GM21576 (cell line): Measurements from ENCODE around the gene CCP110.

ENCODE experiments used
- ATAC-seq: cut with Tn5 transposase; IDR thresholded peaks from one replicate; pipeline ENCODE4 v1.9.1; 2021; ENCODE audit warnings: mild to moderate bottlenecking, moderate library complexity; ENCODE audit not compliant: unreplicated experiment

Gene CCP110, protein sequence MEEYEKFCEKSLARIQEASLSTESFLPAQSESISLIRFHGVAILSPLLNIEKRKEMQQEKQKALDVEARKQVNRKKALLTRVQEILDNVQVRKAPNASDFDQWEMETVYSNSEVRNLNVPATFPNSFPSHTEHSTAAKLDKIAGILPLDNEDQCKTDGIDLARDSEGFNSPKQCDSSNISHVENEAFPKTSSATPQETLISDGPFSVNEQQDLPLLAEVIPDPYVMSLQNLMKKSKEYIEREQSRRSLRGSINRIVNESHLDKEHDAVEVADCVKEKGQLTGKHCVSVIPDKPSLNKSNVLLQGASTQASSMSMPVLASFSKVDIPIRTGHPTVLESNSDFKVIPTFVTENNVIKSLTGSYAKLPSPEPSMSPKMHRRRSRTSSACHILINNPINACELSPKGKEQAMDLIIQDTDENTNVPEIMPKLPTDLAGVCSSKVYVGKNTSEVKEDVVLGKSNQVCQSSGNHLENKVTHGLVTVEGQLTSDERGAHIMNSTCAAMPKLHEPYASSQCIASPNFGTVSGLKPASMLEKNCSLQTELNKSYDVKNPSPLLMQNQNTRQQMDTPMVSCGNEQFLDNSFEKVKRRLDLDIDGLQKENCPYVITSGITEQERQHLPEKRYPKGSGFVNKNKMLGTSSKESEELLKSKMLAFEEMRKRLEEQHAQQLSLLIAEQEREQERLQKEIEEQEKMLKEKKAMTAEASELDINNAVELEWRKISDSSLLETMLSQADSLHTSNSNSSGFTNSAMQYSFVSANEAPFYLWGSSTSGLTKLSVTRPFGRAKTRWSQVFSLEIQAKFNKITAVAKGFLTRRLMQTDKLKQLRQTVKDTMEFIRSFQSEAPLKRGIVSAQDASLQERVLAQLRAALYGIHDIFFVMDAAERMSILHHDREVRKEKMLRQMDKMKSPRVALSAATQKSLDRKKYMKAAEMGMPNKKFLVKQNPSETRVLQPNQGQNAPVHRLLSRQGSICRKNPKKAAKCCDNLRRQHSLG

GRCh38 chr16:19523559-19524355 is at the start of gene CCP110:
TSS of gene CCP110 (plus strand) at chr16:19523942. CDS start at chr16:19527882, 3,940 bp downstream.
- ATAC-seq, result peak; percentile 64

DNA sequence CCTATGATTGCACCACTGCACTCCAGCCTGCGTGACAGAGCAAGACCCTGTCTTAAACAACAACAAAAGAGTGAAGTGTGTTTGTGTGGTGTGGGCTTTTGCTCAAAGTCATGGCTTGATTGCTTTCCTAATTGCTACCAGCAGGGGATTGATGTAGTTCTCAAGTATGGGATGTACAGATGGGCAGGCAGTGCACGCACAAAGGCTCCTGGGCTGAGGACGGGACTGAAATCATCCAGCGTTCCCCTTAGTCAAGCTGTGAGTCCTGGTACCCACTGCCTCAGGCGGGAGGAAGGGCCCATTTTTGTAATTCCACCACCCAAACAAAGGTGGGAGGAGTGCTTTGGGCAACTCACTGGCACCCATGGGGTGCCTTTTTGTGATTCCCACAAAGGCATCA is 49.1 kb upstream of the CCP110 start:
- no peak for ATAC-seq

DNA sequence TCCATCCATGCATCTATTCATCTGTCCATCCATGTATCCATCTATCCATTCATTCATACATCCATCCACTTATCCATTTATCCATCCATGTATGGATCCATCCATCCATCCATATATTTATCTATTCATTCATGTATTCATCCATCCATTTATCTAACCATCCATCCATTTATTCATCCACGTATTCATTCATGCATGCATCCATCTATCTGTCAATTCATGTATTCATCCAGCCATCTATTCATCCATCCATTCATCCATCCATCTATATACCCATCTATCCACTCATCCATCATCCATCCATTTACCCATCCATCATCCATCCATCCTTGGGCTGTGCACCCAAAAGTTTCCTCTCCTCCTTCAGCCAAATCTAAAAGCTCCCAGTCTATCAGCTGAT is 45.2 kb upstream of the CCP110 start:
- ATAC-seq, result no peak

DNA sequence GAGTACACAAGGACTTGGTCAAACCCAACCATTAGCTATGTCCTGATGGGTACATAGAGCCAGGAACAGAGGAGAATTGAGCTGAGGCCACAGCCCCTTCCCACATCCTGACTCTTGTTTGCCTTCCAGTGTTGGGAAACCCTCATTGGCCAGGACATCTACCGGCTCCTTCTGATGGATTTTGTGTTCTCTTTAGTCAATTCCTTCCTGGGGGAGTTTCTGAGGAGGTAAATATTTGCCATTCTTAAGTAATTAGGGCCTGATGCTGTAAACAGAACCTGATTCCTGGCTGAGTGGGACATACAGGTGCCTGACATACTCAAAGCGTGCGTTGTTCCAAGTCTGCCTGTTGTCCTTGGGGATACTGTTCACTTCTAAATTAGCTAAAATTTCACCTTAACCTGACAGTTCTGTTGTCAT is 44.4 kb upstream of the CCP110 start:
- no peak for ATAC-seq

- ATAC-seq, result no peak
Observed at GRCh38 chr16:19481296-19481695, 42.4 kb upstream of the CCP110 start.

- no peak for ATAC-seq
Observed at GRCh38 chr16:19481769-19482168, 42.0 kb upstream of the CCP110 start.

DNA sequence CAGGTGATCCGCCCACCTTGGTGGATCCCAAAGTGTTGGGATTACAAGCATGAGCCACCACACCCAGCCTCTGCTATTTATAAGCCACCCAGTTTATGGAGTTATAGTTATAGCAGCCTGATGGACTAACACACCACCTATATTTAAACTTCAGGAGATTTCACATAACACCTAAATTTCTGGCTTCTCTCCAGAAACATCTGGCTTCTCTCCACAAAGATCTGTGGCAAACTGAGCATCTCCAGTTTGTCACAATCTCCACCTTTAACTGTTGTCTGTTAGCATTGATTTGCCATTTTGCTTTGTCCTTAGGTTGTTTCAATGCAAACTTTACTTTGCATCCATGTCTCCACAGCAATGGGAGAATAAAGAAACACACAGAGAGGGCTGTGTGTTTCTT is 41.5 kb upstream of the CCP110 start:
- no peak for ATAC-seq

- no peak for ATAC-seq
Observed at GRCh38 chr16:19484096-19484495, 39.6 kb upstream of the CCP110 start.

DNA sequence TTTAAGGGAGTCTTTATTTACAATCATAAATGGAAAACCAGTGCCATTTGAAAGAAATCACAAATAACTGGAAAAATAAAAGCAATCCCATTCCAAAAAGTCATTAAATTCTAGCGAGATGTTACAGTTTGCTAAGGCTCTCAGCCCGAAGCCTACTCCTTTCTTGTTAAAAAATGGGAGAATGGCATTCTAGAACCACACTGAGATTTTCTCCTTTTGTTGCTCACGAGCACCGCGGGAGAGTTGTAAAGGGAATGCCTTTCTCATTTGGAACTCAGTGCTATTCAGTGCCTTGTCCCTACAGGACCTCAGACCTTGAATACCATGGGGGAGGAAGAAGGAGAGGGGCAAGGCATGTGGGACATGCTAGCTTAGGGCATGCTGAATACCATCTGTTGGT is 38.1 kb upstream of the CCP110 start:
- ATAC-seq, result no peak

GRCh38 chr16:19486051-19486450 is 37.7 kb upstream of the CCP110 start:
- ATAC-seq, result no peak

GRCh38 chr16:19486750-19487325 is 36.9 kb upstream of the CCP110 start:
- no peak for ATAC-seq

- ATAC-seq, result no peak
Observed at GRCh38 chr16:19488213-19488640, 35.5 kb upstream of the CCP110 start.

DNA sequence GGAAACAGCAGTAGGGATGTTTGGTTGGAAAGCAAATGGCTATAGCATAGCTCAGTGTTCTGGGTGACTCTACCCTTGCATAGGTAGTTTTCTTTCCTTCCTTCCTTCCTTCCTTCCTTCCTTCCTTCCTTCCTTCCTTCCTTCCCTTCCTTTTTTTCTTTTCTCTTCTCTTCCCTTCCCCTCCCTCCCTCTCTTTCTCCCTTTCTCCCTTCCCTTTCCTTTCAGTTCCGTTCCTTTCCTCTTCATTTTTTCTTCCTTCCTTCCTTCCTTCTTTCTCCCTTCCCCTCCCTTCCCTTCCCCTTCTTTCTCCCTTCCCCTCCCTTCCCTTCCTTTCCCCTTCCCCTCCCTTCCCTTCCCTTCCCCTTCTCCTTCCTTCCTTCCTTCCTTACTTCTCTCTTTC is 33.1 kb upstream of the CCP110 start:
- no peak for ATAC-seq

GRCh38 chr16:19497176-19497575 is 26.6 kb upstream of the CCP110 start:
- ATAC-seq, result no peak

- no peak for ATAC-seq
Observed at GRCh38 chr16:19499006-19499405, 24.7 kb upstream of the CCP110 start.

GRCh38 chr16:19499481-19499880 is 24.3 kb upstream of the CCP110 start:
- ATAC-seq, result no peak

- ATAC-seq, result no peak
Observed at GRCh38 chr16:19502395-19503131, 21.2 kb upstream of the CCP110 start.

DNA sequence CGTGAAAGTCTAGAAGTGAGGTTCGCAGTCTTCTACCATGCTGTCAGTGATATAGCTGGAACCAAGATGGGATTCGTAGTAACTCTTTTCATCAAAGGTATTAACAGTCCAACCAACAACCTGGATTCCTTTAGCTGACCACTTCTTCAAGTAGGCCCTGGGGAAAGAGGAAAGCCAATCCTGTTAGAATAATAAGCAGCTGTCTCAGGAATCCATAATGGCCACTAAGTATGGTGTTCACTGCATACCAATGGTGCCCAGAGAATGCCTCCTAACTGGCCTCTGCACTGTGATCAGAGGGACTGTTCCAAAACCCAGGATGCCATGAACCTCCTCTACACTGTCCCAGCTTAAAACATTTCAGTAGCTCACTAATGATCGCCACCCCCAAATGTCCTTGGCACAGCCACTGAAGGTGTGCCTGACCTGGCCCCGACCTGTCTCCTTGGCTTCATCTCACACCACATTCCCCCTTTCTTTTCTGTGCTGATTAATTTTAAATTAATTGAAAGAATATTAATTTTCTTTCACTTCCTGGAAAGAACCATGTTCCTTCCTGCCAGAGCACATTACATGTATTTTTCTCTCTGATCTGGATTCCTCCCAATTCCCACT is 20.2 kb upstream of the CCP110 start:
- no peak for ATAC-seq

GRCh38 chr16:19505600-19506303 is 18.0 kb upstream of the CCP110 start:
- ATAC-seq, result no peak
